K562 (cell line): ENCODE data around the gene STRA6. TPM values are rescaled to one million over a fixed set of nuclear protein-coding genes. Genes with fewer than 3 reads are reported as not detected.

Experiments
- ATAC-seq: fragments of 200-7000 bp; cut with Tn5 transposase; 3 replicates; pipeline ENCODE4 v1.9.1; 2020; ENCODE audit warnings: moderate library complexity
- BruUV-seq: library from RNA; stranded (reverse); fragments of 400-500 nt; replicated peaks from 2 replicates; lab custom pipeline; 2021; lab: Mats Ljungman, UMichigan
- CTCF ChIA-PET: fragments of 300-600 bp; formaldehyde crosslinking; extraction: SDS; loops from one replicate; lab custom pipeline; 2021; ENCODE audit warnings: low intra/inter-chr PET ratio; lab: Yijun Ruan, JAX
- POLR2A ChIA-PET: fragments of 300-600, 350-650 bp; sonication (Branson Sonifier 250); formaldehyde crosslinking; extraction: SDS; loops from one replicate; lab custom pipeline; 2021; ENCODE audit warnings: antibody characterized with exemption, inconsistent platforms; lab: Yijun Ruan, JAX
- DNase-seq, 4 experiments: peaks; one replicate each; pipeline versions ENCODE4 v3.0.0 to v3.0.0-alpha.2; 2011 to 2018; ENCODE audit warnings: low spot score in 3 of 4, mixed read lengths in 3 of 4; ENCODE audit errors: extremely low read depth in 1 of 4
- FAIRE-seq: peaks from 2 replicates; lab custom pipeline; 2011; peaks lifted over from hg19 to GRCh38; lab: Jason Lieb, UNC
- H2AFZ ChIP-seq: 2 replicates; pipeline ENCODE4 v1.6.0; 2011; ENCODE audit warnings: low read depth, low read length, control low read depth, inconsistent platforms
- H3K27ac ChIP-seq: fragments of 200-600 bp; 3 replicates; pipeline ENCODE4 v1.8.0; 2011; ENCODE audit warnings: low read depth, mild to moderate bottlenecking, control low read depth, inconsistent platforms, low read length, moderate library complexity, mixed read lengths; ENCODE audit errors: extremely low read depth
- H3K27me3 ChIP-seq, 2 experiments: fragments of 300-600 bp in 1 of 2; 2 replicates in 1 of 2; 3 replicates in 1 of 2; pipeline versions ENCODE4 v1.6.0 to v1.8.0; 2011; ENCODE audit warnings: inconsistent platforms in 2 of 2, low read length in 2 of 2, mild to moderate bottlenecking in 1 of 2, mixed read lengths in 1 of 2, moderate library complexity in 1 of 2; ENCODE audit not compliant: control insufficient read depth in 2 of 2, insufficient read depth in 2 of 2
- H3K36me3 ChIP-seq: fragments of 300-600 bp; 3 replicates; pipeline ENCODE4 v1.8.0; 2011; ENCODE audit warnings: mild to moderate bottlenecking, low read length, inconsistent platforms; ENCODE audit not compliant: control insufficient read depth, insufficient read depth
- H3K4me1 ChIP-seq, 2 experiments: fragments of 200-600 bp in 1 of 2; replicated peaks in 1 of 2; 2 replicates in 1 of 2; 3 replicates in 1 of 2; pipeline versions ENCODE4 v1.5.1 to v1.8.0; 2011; ENCODE audit warnings: inconsistent platforms in 2 of 2, low read length in 2 of 2, mild to moderate bottlenecking in 1 of 2, mixed read lengths in 1 of 2, moderate library complexity in 1 of 2; ENCODE audit not compliant: control insufficient read depth in 2 of 2, insufficient read depth in 2 of 2
- H3K4me2 ChIP-seq: 2 replicates; pipeline ENCODE4 v1.6.1; 2011; ENCODE audit warnings: low read length, control low read depth, inconsistent platforms, mixed read lengths; ENCODE audit not compliant: insufficient read depth
- H3K4me3 ChIP-seq: fragments of 200-600 bp; sonication (generic), shearing (Covaris generic); 2 replicates; pipeline ENCODE4 v1.5.1; 2016; ENCODE audit warnings: control low read depth, inconsistent platforms
- H3K79me2 ChIP-seq: fragments of 200-600 bp; 3 replicates; pipeline ENCODE4 v1.8.0; 2011; ENCODE audit warnings: low read length, inconsistent platforms; ENCODE audit not compliant: control insufficient read depth, insufficient read depth
- H3K9ac ChIP-seq, 2 experiments: 2 replicates each; pipeline versions ENCODE4 v1.6.0 to v1.6.1; 2011; ENCODE audit warnings: low read depth in 2 of 2, low read length in 2 of 2, control low read depth in 1 of 2, inconsistent platforms in 1 of 2, mild to moderate bottlenecking in 1 of 2, mixed read lengths in 1 of 2; ENCODE audit not compliant: insufficient read depth in 1 of 2
- H3K9me1 ChIP-seq: one replicate; pipeline ENCODE4 v1.6.0; 2011; ENCODE audit warnings: inconsistent platforms, mild to moderate bottlenecking, low read length, moderate library complexity; ENCODE audit not compliant: control insufficient read depth, insufficient read depth
- H3K9me3 ChIP-seq: replicated peaks from 2 replicates; pipeline ENCODE4 v1.5.1; 2011; ENCODE audit warnings: low read depth, low read length, inconsistent platforms; ENCODE audit not compliant: control insufficient read depth, insufficient read depth
- H4K20me1 ChIP-seq: replicated peaks from 2 replicates; pipeline ENCODE4 v1.6.1; 2011; ENCODE audit warnings: low read length, inconsistent platforms, mixed read lengths; ENCODE audit not compliant: control insufficient read depth, insufficient read depth
- DIDO1 ChIP-seq: fragments of 450-650 bp; IDR thresholded peaks from 2 replicates; pipeline ENCODE4 v1.6.1; 2016; ENCODE audit warnings: low read depth, missing biosample characterization, missing genetic modification characterization
- EGR1 ChIP-seq: fragments of 450-650 bp; conservative IDR thresholded peaks from 2 replicates; pipeline ENCODE4 v1.6.1; 2017; ENCODE audit warnings: mild to moderate bottlenecking
- HDAC2 ChIP-seq: fragments of 450-650 bp; IDR thresholded peaks from 2 replicates; pipeline ENCODE4 v1.6.1; 2016; ENCODE audit warnings: mild to moderate bottlenecking
- HNRNPLL ChIP-seq: fragments of 200-400 bp; formaldehyde crosslinking; IDR thresholded peaks from 2 replicates; pipeline ENCODE4 v1.6.1; 2017; ENCODE audit warnings: low read length, low read depth, mild to moderate bottlenecking; ENCODE audit not compliant: poor library complexity, severe bottlenecking
- KLF1 ChIP-seq: fragments of 450-650 bp; IDR thresholded peaks from 2 replicates; pipeline ENCODE4 v1.6.1; 2016; ENCODE audit warnings: missing genetic modification characterization, missing compliant biosample characterization
- NFRKB ChIP-seq: fragments of 450-650 bp; IDR thresholded peaks from 2 replicates; pipeline ENCODE4 v1.6.1; 2016; ENCODE audit warnings: low read depth
- NR3C1 ChIP-seq: sonication (generic); formaldehyde crosslinking; IDR thresholded peaks from 2 replicates; pipeline ENCODE4 v1.8.1; 2022; ENCODE audit warnings: missing genetic modification reagents
- POLR2A ChIP-seq: fragments of 450-650 bp; conservative IDR thresholded peaks from 2 replicates; pipeline ENCODE4 v1.6.1; 2016
- SMARCA5 ChIP-seq: fragments of 450-650 bp; IDR thresholded peaks from 2 replicates; pipeline ENCODE4 v1.6.1; 2016
- SPI1 ChIP-seq: IDR thresholded peaks from 2 replicates; pipeline ENCODE4 v1.6.1; 2011; ENCODE audit warnings: low read depth, low read length, control low read depth, borderline replicate concordance
- TFAP4 ChIP-seq: sonication (generic); formaldehyde crosslinking; IDR thresholded peaks from 2 replicates; pipeline ENCODE4 v1.8.0; 2022; ENCODE audit warnings: missing genetic modification reagents, mild to moderate bottlenecking, moderate library complexity, borderline replicate concordance
- ZFP36 ChIP-seq: fragments of 150-350 bp; IDR thresholded peaks from 2 replicates; pipeline ENCODE4 v1.6.1; 2018; ENCODE audit warnings: low read length, low read depth; ENCODE audit not compliant: partially characterized antibody
- ZNF551 ChIP-seq: fragments of 250-450 bp; sonication (Bioruptor Pico); IDR thresholded peaks from 2 replicates; pipeline ENCODE4 v1.5.0; 2021; ENCODE audit warnings: mild to moderate bottlenecking, moderate library complexity
- ZNF699 ChIP-seq: fragments of 250-450 bp; sonication (Bioruptor Pico); IDR thresholded peaks from 2 replicates; pipeline ENCODE4 v1.8.0; 2021; ENCODE audit warnings: mild to moderate bottlenecking, moderate library complexity; ENCODE audit not compliant: insufficient replicate concordance
- WGBS: fragments of 100-300 bp; shearing (Covaris generic); methylation state at CpG from one replicate; pipeline ENCODE4 v1.1.6; 2016; ENCODE audit warnings: low coverage, mixed read lengths; ENCODE audit not compliant: insufficient coverage; ENCODE audit errors: missing lambda C conversion rate; 5-methylcytosine and 5-hydroxymethylcytosine counted together
- in situ Hi-C: fragments of 300-500 bp; cut with MboI; formaldehyde crosslinking; loops from 4 replicates; pipeline ENCODE4 v1.15.0; 2018; ENCODE audit warnings: inconsistent platforms, mixed read lengths
- intact Hi-C: fragments of 100-400 bp; cut with micrococcal nuclease; formaldehyde crosslinking; loops from 2 replicates; pipeline ENCODE4 v1.14.2; 2022
- polyA plus RNA-seq, 8 experiments: library from polyadenylated mRNA; depleted of rRNA in 4 of 8; stranded (reverse) in 5 of 8; unstranded in 3 of 8; fragments of >200 nt; fragmentation: Nextera tagmentation in 2 of 8; fragmentation: Illumina TruSeq in 1 of 8; extraction: Ambion mirVana in 2 of 8; extraction: Trizol in 1 of 8; gene quantifications; 2 replicates each; pipeline versions ENCODE4 v1.2.1 to v1.2.3, GENCODE V29; 2011 to 2014; ENCODE audit warnings: inconsistent platforms in 1 of 8, missing spikeins in 1 of 8
- total RNA-seq, 7 experiments: library from RNA; depleted of rRNA in 6 of 7; stranded (reverse); fragments of >200 nt in 6 of 7; fragmentation: Illumina TruSeq in 2 of 7; extraction: Trizol in 2 of 7; gene quantifications; 2 replicates each; pipeline versions ENCODE4 v1.2.1 to v1.2.3, GENCODE V29; 2011 to 2021; ENCODE audit warnings: low replicate concordance in 1 of 7
- TF ChIP-seq, protein P1 (sequence below), 3 experiments: fragments of 200-800 bp in 1 of 3; fragments of 250-450 bp in 1 of 3; fragments of 450-650 bp in 1 of 3; sonication (Bioruptor Pico) in 1 of 3; sonication (Bioruptor generic) in 1 of 3; formaldehyde crosslinking in 1 of 3; IDR thresholded peaks; 2 replicates each; pipeline versions ENCODE4 v1.6.1 to v1.8.0; 2016 to 2022; ENCODE audit warnings: mild to moderate bottlenecking in 2 of 3, missing genetic modification characterization in 2 of 3, missing compliant biosample characterization in 1 of 3, moderate library complexity in 1 of 3
- TF ChIP-seq, protein P2 (sequence below): sonication (generic); IDR thresholded peaks from 2 replicates; pipeline ENCODE4 v1.6.1; 2016
- TF ChIP-seq, protein P3 (sequence below): sonication (generic); formaldehyde crosslinking; IDR thresholded peaks from 2 replicates; pipeline ENCODE4 v1.9.0; 2022; ENCODE audit warnings: mild to moderate bottlenecking, missing genetic modification reagents

STRA6 gene
- total and polyA plus RNA-seq, 9 of the 15 experiments (the other 6 are each of a cell fraction or from before 2014, with no cell fraction given) = 0.04 to 2.0 (median 0.43) TPM; not detected in 2

DNA sequence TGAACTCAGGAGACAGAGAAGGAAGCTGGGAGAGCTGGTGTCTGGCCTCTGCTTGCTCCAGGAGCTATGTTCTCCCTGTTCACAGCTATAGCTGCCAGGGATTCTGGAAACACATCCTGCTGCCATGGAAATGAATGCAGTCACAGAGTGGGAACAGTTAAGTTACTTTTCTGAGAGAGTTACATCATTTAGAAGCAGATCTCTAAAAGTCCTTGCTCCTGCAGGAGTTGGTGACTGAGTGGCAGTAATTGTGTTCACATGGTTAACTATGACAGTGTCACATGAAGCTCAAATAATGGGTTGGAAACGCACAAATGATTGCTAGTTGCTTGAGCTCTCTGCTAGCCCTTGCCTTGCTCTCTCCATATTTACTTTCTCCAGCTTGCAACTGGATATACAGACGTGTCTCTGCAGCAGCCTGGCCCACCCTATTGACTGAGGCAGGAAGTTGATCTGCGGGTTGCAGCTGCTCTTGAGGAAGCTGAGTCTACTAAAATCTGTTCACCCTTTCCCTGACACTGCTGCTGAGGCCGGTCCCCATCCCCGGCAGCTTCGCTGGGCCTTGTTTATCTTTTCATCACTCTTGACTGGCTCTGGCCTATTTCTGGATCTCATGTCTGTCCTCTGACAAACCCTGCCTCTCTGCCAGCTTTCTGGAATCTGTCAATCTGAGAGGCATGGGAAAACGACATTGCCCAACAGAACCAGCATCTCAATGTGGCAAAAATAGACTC is 45.7 kb downstream of the STRA6 start:
- in situ Hi-C loops = no loop called here

More for the DNA sequence above, 45.7 kb downstream of the STRA6 start:
- no peaks in the 10 kb centered on the region for H3K9me1 ChIP-seq
- intact Hi-C loops = no loop called here
- ChIA-PET POLR2A (interaction anchor here (0.6 kb wide), 2 partner anchors 194 to 441 kb away, joined by 3 read pairs; no protein-coding TSS in a partner anchor), CTCF (no interaction called here)
- H3K4me2 ChIP-seq = no peak overlapping the region
- peaks cover 22 to 31% of the 10 kb centered on the region in 2 experiments for H3K27me3 ChIP-seq
- DNase-seq (no peak), ATAC-seq (no peak), FAIRE-seq (no peak)
- H3K4me1 ChIP-seq = no peaks in the 10 kb centered on the region
- H3K36me3 ChIP-seq = no peaks in the 10 kb centered on the region
- no peaks in the 10 kb centered on the region for H3K9me3 ChIP-seq
- WGBS = 2% methylated on average over 7 of the region's 7 CpGs
- TF ChIP-seq NFRKB (no peak), TFAP4 (CRISPR knock-in tag) (no peak), DIDO1 (tag) (no peak), HNRNPLL (no peak), SPI1 (no peak), HDAC2 (no peak), ZFP36 (no peak), POLR2A (no peak), KLF1 (tag) (no peak), EGR1 (no peak), SMARCA5 (no peak), ZNF551 (CRISPR knock-in tag) (no peak), ZNF699 (CRISPR knock-in tag) (no peak), NR3C1 (no peak)
- TF ChIP-seq, protein P1, sequence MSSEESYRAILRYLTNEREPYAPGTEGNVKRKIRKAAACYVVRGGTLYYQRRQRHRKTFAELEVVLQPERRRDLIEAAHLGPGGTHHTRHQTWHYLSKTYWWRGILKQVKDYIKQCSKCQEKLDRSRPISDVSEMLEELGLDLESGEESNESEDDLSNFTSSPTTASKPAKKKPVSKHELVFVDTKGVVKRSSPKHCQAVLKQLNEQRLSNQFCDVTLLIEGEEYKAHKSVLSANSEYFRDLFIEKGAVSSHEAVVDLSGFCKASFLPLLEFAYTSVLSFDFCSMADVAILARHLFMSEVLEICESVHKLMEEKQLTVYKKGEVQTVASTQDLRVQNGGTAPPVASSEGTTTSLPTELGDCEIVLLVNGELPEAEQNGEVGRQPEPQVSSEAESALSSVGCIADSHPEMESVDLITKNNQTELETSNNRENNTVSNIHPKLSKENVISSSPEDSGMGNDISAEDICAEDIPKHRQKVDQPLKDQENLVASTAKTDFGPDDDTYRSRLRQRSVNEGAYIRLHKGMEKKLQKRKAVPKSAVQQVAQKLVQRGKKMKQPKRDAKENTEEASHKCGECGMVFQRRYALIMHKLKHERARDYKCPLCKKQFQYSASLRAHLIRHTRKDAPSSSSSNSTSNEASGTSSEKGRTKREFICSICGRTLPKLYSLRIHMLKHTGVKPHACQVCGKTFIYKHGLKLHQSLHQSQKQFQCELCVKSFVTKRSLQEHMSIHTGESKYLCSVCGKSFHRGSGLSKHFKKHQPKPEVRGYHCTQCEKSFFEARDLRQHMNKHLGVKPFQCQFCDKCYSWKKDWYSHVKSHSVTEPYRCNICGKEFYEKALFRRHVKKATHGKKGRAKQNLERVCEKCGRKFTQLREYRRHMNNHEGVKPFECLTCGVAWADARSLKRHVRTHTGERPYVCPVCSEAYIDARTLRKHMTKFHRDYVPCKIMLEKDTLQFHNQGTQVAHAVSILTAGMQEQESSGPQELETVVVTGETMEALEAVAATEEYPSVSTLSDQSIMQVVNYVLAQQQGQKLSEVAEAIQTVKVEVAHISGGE (CRISPR knock-in tag; IDR thresholded peaks at IDR 0.05) = no peak
- TF ChIP-seq, protein P2, sequence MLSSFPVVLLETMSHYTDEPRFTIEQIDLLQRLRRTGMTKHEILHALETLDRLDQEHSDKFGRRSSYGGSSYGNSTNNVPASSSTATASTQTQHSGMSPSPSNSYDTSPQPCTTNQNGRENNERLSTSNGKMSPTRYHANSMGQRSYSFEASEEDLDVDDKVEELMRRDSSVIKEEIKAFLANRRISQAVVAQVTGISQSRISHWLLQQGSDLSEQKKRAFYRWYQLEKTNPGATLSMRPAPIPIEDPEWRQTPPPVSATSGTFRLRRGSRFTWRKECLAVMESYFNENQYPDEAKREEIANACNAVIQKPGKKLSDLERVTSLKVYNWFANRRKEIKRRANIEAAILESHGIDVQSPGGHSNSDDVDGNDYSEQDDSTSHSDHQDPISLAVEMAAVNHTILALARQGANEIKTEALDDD = no peak
- TF ChIP-seq, protein P3, sequence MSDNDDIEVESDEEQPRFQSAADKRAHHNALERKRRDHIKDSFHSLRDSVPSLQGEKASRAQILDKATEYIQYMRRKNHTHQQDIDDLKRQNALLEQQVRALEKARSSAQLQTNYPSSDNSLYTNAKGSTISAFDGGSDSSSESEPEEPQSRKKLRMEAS (CRISPR knock-in tag) = no peak
- H3K27ac ChIP-seq = no peak overlapping the region
- no peaks in the 10 kb centered on the region for H3K79me2 ChIP-seq
- H2AFZ ChIP-seq = no peak overlapping the region
- H3K9ac ChIP-seq = no peak overlapping the region
- no peak overlapping the region for H3K4me3 ChIP-seq
- BruUV-seq = no TSS peak
- H4K20me1 ChIP-seq = peaks cover 12% of the 10 kb centered on the region; the same call in 1 of the 2 replicates
